GM12872 (cell line): Measurements from ENCODE around the gene SLC8A3.

Source experiments
- CTCF ChIP-seq: IDR thresholded peaks from 3 replicates; pipeline ENCODE4 v1.5.1; 2011; ENCODE audit warnings: low read depth, mild to moderate bottlenecking, low read length, moderate library complexity; ENCODE audit not compliant: insufficient read depth

Gene SLC8A3

DNA sequence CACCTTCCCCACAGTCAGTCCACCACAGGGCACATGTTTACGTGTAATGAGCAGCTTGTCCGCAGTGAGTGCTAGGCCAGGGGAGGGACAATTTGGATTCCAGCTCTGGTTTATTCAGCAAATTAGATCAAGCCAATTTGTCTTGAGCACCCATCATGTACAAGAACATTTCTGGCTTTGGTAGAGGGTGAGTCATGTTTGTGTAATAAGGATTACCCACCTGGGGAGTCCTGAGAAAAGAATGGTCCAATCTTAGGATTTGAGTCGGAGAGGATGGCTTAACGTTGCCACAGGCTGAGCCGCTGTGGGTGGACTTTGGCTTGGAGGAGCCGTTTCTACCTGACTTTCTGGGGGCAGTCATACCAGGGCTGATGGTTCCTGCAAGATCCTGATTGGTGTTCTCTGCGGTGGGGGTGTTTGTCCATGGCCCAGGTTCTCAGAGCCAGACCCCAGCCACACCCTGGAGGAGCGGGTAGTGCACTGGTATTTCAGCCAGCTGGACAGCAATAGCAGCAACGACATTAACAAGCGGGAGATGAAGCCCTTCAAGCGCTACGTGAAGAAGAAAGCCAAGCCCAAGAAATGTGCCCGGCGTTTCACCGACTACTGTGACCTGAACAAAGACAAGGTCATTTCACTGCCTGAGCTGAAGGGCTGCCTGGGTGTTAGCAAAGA lies 165.8 kb downstream of the SLC8A3 start:
- no peak for TF ChIP-seq CTCF

DNA sequence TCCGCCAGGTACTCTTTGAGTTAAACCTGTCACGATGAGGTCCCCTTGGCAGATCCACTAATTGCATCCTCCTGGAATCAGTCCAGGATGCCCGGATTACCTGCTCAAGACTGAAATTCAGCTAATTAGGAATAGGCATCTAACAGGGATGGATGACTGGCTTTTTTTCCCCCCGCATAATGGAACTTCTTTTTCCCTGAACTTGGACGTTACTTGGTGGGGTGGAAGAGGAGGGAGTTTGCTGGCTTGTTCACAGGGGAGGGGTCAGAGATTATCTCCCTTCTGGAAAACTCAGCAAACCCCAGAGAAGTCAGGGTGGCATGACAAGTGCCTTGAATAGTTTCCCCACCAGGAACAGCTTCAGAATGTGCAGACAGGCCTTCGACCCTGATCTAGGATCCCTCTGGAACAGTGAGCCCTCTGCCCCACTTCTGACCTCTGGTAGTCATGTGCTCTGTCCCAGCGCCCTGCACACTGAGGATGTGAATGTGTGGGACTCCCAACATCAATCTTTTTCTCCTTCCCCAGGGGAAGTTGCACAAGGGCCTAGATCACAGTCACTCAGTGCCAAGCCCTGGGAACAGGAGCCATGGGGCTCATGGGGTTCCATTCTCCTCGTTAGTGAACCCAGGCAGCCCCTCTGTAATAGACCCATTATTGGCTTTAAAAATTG lies 167.1 kb downstream of the SLC8A3 start:
- TF ChIP-seq CTCF, result no peak

DNA sequence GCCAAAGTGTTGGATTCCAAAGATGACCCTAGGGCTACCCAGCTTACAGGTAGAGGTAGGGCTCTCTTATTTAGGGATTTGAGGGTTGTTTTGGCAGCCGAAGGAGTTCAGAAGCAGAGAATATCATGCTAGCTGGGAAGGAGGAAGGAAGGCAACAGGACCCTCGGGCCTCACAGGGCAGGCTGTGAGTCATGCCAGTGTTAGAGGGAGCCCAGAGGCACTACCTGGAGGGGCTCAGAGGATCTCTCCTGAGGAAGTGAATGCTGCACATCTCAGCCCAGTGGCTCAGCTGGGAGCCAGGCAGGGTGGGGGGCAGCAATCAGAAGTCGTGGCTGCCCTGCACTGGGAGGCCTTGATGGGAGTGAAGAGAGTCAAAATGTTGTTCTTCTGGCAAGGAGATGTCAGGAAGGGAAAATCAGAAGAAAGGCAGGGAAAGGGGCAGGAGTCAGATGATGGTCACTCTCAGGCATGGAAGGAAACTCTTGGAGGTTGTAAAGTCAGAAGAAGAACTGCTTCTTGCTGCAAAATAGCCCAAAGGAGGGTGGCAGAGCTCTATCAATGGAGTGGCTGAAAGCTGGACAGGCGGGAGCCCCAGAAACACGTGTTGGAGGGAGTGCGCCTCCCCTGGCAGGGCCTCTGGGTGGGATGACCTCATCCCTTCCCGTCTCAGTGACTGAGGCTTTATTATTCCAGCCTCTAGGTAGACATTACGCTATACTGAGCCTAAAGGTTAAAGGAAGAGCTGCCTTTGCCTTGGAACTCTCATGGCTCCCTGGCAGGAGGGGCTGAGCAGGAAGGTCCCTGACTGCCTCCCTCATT lies 168.2 kb downstream of the SLC8A3 start:
- TF ChIP-seq CTCF, result no peak

DNA sequence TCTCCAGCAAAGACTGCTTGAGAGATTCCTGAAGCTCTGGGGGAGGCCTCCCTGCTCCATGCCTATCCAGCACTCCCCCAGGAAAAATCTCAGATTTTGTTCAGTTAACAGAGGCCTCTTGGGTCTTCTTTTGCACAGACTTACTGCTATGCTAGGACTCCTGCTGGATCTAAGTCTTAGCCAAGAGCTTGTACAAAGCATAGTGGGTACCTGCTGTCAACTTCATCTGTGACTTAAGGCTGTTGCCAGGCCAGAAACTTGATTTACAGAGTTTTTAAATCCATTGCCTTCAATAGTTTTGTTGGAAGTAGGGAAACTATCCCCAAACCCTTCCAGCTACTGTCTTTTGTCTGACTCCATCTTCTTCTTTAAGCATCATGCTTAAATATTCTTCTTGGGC lies 169.1 kb downstream of the SLC8A3 start:
- TF ChIP-seq CTCF, result no peak

- TF ChIP-seq CTCF, result no peak
These were observed 170.0 kb downstream of the SLC8A3 start for GRCh38 chr14:70018713-70019211.

DNA sequence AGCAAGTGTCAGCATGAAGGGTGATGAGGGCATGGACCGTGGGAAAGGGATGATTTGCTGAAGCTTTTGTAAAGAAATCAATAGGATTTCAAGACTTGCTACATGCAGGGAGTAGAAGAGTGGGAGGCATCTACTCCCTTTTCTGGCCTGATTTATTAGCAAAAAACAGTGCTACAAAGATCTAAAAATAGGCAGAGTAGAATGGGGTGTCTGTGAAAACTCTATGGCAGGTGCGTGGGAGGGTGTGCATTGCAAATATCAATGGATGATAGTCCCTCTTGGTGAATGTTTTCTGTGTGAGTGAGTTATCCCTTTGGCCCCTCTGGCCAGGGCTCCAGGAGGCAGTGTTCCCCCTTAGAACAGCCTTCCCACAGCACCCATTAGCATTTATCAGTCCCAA lies 170.5 kb downstream of the SLC8A3 start:
- TF ChIP-seq CTCF, result no peak

- TF ChIP-seq CTCF, result no peak
These were observed 174.2 kb downstream of the SLC8A3 start for GRCh38 chr14:70014406-70015095.
